ENCODE data around the gene ZNF254. TPM values are rescaled to one million over a fixed set of nuclear protein-coding genes. Genes with fewer than 3 reads are reported as not detected.

The ZNF254 gene
- total RNA-seq, 2 experiments from 2014 or later: 17.5 to 19.0 TPM

DNA sequence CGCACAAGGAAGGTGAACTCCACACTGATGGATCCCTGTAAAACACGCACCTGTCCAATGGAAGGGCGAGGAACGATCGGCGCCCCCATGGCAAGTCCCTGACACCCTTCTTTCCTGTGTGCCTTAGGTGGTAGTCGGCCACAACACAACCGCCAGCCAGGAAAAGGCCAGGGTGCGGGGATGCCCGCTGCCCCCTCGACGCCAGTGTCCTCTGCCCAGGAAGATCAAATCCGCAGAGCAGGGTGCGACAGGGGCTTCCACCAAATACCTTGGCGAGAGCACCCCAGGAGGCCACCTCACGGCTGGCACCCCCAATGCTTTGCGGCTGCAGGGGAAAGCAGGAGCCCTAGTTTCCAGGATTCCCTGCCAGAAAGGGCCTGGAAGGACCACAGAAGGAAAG lies 91.2 kb downstream of the ZNF254 start:
- DNase-seq (no peak), ATAC-seq (ENCODE audit: low read depth) (no peak)
- no peak overlapping the region for H3K4me3 Mint-ChIP-seq
- no peaks in the 10 kb centered on the region for H3K4me1 Mint-ChIP-seq
- H3K27ac Mint-ChIP-seq: no peak overlapping the region
- POLR2A ChIA-PET: no interaction called here
- no peaks in the 10 kb centered on the region for H3K27me3 Mint-ChIP-seq
- H3K9me3 Mint-ChIP-seq: peaks cover 15% of the 10 kb centered on the region
- H3K36me3 Mint-ChIP-seq: peaks cover 1% of the 10 kb centered on the region

Other genes with a start within 250 kb of the ZNF254 start
- 10 to 100 TPM; 14.4 to 20.3 TPM for gene ZNF726, start 172.3 kb upstream of the ZNF254 start, total RNA-seq

All from activated naive CD8-positive, alpha-beta T cell treated with anti-CD3 and anti-CD28 coated beads, Interleukin-2, amount 10 ng/mL, durations not matched to agents 7 days and 5 days (primary cell).